Stimulated activated effector memory CD8-positive, alpha-beta T cell treated with anti-CD3 and anti-CD28 coated beads, Interleukin-12 subunit alpha, Interleukin-12 subunit beta, amount 100 ng/mL, for 72 hours (primary cell): ENCODE data around the gene PCMT1.
"Not testable (repeated sequence)": the region's sequence is repeated elsewhere in the genome, so short reads cannot be mapped to it uniquely, and the experiment has no call there.

Source experiments
- ATAC-seq: fragments of 150-1000 bp; cut with Tn5 transposase; 2 replicates; pipeline ENCODE4 v1.10.0; 2021
- DNase-seq, 2 donors: peaks; one replicate each; pipeline ENCODE4 v3.0.0; 2021 to 2022; ENCODE audit warnings: low spot score in 2 of 2
- H3K27ac Mint-ChIP-seq: one replicate; pipeline ENCODE4 v1.8.0; 2022; ENCODE audit warnings: mild to moderate bottlenecking, mixed read lengths
- H3K36me3 Mint-ChIP-seq: one replicate; pipeline ENCODE4 v1.8.0; 2022; ENCODE audit warnings: mild to moderate bottlenecking, mixed read lengths
- H3K4me1 Mint-ChIP-seq: one replicate; pipeline ENCODE4 v1.8.0; 2022; ENCODE audit warnings: mixed read lengths
- H3K4me3 Mint-ChIP-seq: one replicate; pipeline ENCODE4 v1.8.0; 2022; ENCODE audit warnings: mild to moderate bottlenecking, mixed read lengths
- H3K9me3 Mint-ChIP-seq: one replicate; pipeline ENCODE4 v1.8.0; 2022; ENCODE audit warnings: mixed read lengths

Gene PCMT1

DNA sequence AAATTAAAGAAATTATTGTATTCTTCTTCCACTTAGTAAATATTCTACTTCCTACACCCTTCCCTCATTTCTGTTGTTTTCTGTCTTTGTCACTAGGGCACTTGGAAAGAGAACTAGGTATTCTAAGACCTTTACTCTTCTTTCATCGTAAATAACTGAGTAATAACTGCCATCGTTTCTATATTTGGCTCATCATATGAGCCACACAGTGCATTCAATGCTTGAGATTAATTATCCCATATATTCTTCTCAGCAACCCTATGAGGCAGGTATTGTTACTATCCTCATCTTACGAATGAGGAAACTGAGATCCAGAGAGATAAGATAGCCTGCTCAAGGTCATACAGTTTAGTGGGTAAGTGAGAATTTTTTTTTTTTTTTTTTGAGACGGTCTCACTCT lies 75.8 kb downstream of the PCMT1 start:
- Mint-ChIP-seq H3K4me1 (no peaks in the 10 kb centered on the region), H3K4me3 (no peak overlapping the region), H3K9me3 (no peaks in the 10 kb centered on the region), H3K36me3 (no peaks in the 10 kb centered on the region), H3K27ac (no peak overlapping the region)
- DNase-seq (no peak), ATAC-seq (no peak)

DNA sequence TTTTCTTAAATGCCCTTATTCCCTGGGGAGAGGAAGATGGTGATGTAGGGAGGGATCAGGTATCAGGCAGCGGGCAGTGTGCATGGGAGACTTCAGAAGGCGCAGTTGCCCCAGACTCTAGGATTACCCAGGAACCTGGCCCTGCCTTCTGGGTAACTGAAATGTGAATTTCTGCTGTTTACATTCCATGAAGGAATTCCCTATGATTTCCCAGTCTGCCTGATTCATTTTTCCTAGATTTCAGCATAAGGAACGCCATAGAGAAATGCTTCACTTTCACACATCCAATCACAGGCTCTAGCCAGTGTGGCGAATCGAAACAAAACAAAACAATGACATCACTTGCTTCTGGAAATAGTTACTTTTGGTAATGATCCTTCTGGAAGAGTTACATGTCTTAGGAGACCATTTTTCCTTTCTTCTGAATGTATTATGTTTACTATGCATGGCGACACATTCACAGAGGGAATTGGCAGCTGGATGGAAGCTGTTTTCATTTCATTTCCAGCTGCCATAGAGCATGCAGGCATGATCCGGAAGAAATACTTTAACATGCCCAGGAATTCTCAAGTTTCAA lies 81.3 kb downstream of the PCMT1 start:
- H3K36me3 Mint-ChIP-seq = no peaks in the 10 kb centered on the region
- H3K4me1 Mint-ChIP-seq = no peaks in the 10 kb centered on the region
- no peak overlapping the region for H3K4me3 Mint-ChIP-seq
- no peaks in the 10 kb centered on the region for H3K9me3 Mint-ChIP-seq
- no peak overlapping the region for H3K27ac Mint-ChIP-seq
- DNase-seq = no peak
- ATAC-seq = no peak

DNA sequence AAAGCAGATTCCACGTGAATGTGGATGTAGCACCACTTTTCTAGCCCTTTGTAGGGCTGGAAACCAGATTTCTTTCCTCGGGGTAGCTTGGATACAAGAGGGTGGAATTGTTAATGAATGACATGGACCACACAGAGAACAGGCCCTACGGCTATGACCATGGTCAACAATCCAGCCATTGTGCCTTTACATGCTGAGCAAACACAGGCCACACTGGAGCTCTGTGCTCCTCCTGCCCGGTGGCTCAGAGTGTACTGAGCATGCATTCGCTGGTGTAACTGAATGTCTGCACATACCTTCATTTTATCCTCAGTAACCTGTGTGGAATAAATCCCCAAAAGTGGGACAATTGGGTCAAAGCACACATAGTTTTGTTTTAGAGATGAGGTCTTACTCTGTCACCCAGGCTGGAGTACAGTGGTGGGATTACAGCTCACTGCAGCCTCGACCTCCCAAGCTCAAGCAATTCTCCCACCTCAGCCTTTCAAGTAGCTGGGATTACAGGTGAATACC lies 81.8 kb downstream of the PCMT1 start:
- DNase-seq = no peak
- Mint-ChIP-seq H3K27ac (no peak overlapping the region), H3K9me3 (no peaks in the 10 kb centered on the region), H3K4me1 (no peaks in the 10 kb centered on the region), H3K36me3 (no peaks in the 10 kb centered on the region), H3K4me3 (no peak overlapping the region)
- ATAC-seq = no peak

DNA sequence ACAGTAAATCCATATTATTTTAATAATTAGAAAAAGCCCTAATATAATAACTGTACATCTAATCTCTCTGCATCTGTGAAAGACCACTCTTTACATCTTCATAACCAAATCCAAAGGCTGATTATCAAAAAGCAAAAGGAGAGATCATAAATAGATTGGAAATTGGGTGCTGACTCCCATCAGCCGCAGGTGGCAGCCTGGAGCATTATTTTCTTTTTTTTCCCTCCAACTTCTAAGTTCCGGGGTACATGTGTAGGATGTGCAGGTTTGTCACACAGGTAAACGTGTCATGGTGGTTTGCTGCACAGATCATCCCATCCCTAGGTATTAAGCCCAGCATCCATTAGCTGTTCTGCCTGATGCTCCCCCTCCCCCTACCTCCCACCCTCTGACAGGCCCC lies 84.1 kb downstream of the PCMT1 start:
- H3K4me1 Mint-ChIP-seq = no peaks in the 10 kb centered on the region
- no peak overlapping the region for H3K4me3 Mint-ChIP-seq
- no peak for ATAC-seq
- H3K27ac Mint-ChIP-seq = no peak overlapping the region
- H3K36me3 Mint-ChIP-seq = no peaks in the 10 kb centered on the region
- H3K9me3 Mint-ChIP-seq = no peaks in the 10 kb centered on the region
- DNase-seq = no peak

DNA sequence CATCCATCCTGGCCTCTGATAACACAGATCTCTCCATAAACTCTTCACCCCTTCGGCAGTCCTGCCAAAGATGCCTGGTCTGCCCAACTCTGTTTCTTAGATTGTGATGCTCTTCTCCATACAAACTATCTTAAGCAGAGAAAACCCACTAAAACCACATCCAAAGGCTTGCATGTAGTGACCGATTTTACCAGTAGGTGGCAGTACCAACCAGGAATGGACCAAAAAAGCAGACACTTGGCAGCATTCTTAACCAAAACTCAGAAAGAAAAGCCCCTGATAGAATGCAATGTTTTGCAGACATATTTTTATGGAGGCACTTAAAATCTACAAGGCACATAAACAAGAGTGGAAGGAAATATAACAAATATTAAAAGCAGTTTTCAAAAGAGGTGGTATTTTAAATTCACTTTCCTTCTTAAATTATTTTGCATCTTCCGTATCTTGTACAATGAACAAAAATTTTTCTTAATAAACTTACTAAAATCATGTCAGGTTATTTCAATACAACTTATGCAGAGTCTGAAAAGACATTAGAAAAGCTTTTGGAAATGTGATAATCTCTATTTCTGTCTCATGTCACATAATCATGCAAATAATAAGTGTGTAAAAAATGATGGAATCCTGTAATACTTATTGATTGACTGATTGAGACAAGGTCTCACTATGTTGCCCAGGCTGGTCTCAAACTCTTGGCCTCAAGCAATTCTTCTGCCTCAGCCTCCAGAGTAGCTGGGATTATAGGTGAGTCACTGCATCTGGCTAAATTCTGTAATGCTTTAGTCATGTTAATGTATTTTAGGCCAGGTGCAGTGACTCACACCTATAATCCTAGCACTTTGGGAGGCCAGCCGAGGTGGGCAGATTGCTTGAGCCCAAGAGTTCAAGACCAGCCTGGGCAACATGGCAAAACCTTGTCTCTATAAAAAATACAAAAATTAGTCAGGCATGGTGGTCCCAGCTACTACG lies 85.3 kb downstream of the PCMT1 start:
- Mint-ChIP-seq H3K27ac (no peak overlapping the region), H3K4me3 (no peak overlapping the region), H3K4me1 (no peaks in the 10 kb centered on the region), H3K36me3 (no peaks in the 10 kb centered on the region), H3K9me3 (no peaks in the 10 kb centered on the region)
- DNase-seq (peak; percentile 70 to 89), ATAC-seq (peak; percentile 34)

DNA sequence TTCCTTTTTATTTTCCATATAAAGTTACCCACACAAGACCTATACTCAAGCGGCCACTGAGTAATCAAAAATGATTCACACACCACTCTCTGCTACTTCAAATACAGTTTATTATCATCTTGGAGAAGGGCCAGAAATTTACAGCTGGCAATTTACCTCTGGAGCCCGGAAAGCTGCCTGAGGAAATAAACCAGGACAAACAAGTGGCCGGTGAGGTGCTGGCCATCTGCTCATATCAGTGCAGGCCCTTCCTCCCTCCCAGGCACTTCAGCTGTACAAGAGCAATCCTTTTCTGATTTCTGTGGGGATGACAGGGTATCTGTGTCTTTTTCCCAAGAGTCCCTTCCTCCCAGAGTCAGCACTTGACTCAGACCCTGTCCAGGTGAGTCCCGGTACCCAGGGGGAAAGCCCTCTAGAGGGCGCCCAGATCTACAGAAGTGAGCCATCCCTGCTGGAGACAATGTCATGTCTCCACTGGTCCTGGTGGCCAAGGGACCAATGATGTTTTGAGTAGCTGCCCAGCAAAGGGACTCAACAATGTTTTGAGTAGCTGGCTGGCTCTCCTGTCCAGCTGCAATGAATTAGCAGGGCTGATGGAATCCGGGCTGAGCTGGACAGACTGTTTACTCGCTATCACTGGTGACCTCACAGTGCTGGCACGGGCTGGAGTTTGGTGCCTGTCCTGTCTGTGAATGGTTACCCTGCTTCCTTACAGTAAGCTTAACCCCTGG lies 91.0 kb downstream of the PCMT1 start:
- DNase-seq (peak; percentile 10 to 68), ATAC-seq (peak; percentile 69)
- Mint-ChIP-seq H3K9me3 (no peaks in the 10 kb centered on the region), H3K36me3 (no peaks in the 10 kb centered on the region), H3K27ac (no peak overlapping the region), H3K4me1 (no peaks in the 10 kb centered on the region), H3K4me3 (no peak overlapping the region)

DNA sequence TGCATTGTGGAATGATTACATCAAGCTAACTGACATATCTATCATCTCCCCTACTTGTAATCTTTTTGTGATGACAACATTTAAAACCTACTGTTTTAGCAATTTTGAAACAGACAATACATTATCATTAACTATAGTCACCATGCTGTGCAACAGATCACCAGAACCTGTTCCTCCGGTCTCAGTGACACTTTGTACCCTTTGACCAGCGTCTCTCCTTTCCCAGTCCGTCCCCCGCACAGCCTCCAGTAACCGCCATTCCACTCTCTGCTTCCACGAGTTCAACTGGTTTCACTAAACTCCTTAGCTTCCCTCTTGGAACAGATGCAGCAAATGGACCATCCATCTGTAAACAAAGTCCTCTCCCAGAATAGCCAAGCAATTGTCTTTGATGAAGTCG lies 92.8 kb downstream of the PCMT1 start:
- no peak for ATAC-seq
- no peaks in the 10 kb centered on the region for H3K4me1 Mint-ChIP-seq
- no peaks in the 10 kb centered on the region for H3K36me3 Mint-ChIP-seq
- H3K4me3 Mint-ChIP-seq = no peak overlapping the region
- H3K9me3 Mint-ChIP-seq = no peaks in the 10 kb centered on the region
- no peak for DNase-seq
- H3K27ac Mint-ChIP-seq = no peak overlapping the region

DNA sequence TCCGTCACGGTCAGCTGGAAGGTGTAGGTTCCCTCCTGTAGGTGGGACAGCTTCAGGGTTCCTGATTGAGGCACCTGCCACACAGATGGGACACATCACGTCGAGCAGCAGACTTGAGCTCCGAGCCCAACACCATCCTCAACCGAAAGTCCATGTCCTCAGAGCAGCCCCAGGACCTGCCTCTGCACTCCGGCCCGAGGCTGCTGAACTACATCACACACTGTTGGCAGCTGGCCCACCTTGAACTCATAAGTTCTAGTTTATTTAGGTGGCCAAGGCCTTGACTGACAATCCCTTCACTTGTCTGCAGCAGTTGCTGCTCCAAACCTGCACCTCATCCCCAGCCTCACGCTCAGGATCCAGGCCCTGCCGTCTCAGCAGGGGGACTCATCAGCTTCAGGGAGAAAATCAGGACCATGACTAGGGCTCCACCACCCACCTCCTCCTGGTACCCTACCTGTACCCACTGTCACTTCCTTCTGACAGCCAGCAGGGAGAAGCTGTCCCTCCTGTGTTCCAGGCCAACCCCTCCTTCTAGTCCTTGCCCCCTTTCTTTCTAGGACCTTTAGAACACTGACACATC lies 93.6 kb downstream of the PCMT1 start:
- H3K4me3 Mint-ChIP-seq = no peak overlapping the region
- H3K4me1 Mint-ChIP-seq = no peaks in the 10 kb centered on the region
- no peaks in the 10 kb centered on the region for H3K9me3 Mint-ChIP-seq
- DNase-seq (no peak), ATAC-seq (no peak)
- H3K36me3 Mint-ChIP-seq = no peaks in the 10 kb centered on the region
- no peak overlapping the region for H3K27ac Mint-ChIP-seq

DNA sequence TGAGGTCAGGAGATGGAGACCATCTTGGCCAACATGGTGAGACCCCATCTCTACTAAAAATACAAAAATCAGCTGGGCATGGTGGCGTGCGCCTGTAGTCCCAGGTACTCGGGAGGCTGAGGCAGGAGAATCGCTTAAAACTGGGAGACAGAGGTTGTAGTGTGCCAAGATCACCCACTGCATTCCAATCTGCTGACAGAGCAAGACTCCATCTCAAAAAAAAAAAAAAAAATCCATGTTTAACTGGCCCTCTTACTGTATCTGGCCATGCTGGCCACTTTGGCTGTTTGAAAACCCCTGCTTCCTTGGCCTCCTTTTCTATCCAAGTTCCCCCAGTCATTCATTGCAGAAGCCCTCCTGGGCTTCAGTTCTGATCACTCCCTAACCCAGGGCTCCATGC lies 94.5 kb downstream of the PCMT1 start:
- not testable (repeated sequence) for H3K9me3 Mint-ChIP-seq, H3K4me3 Mint-ChIP-seq, DNase-seq, H3K36me3 Mint-ChIP-seq, H3K27ac Mint-ChIP-seq, H3K4me1 Mint-ChIP-seq, ATAC-seq

DNA sequence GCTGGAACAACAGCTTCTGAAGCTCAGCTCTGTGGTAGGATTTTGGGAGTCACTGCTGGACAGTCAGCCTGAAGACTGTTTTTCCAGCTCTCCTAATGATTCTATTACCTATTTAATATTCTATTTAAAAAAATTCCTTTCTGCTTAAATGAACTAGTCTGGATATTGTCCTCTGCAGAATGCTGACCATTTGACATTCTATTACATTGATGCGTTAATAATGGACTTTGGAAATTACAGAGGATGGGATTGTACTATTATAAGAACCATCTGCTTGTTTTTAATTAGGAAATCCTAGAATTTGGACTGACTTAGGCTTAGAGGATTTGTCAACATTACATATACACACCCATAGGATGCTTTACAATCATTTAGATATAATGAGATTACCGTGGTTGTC lies 94.9 kb downstream of the PCMT1 start:
- DNase-seq = no peak
- H3K9me3 Mint-ChIP-seq = no peaks in the 10 kb centered on the region

DNA sequence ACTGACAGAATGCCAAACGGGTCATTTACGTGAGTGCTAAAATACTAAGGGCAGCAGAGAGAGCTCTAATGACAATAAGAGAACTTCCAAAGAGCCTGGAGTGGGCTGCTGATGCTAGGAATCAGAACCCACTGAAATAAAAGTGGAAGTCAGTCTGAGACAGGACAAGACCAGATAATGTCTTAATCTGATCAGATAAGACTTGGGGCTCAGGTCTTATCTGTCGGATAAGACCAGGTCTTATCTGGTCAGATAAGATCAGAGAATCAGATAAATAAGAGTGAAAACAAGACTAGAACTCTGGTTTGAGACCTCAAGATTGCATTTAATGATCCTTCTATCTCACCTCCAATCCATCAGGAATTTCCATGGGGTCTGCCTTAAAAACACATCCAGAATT lies 96.0 kb downstream of the PCMT1 start:
- DNase-seq (no peak), ATAC-seq (no peak)
- no peak overlapping the region for H3K4me3 Mint-ChIP-seq
- H3K9me3 Mint-ChIP-seq = no peaks in the 10 kb centered on the region
- no peaks in the 10 kb centered on the region for H3K36me3 Mint-ChIP-seq
- H3K27ac Mint-ChIP-seq = no peak overlapping the region
- no peaks in the 10 kb centered on the region for H3K4me1 Mint-ChIP-seq

More for the DNA sequence above, 94.9 kb downstream of the PCMT1 start:
- Mint-ChIP-seq H3K4me3 (no peak overlapping the region), H3K4me1 (no peaks in the 10 kb centered on the region), H3K36me3 (no peaks in the 10 kb centered on the region), H3K27ac (no peak overlapping the region)
- no peak for ATAC-seq

DNA sequence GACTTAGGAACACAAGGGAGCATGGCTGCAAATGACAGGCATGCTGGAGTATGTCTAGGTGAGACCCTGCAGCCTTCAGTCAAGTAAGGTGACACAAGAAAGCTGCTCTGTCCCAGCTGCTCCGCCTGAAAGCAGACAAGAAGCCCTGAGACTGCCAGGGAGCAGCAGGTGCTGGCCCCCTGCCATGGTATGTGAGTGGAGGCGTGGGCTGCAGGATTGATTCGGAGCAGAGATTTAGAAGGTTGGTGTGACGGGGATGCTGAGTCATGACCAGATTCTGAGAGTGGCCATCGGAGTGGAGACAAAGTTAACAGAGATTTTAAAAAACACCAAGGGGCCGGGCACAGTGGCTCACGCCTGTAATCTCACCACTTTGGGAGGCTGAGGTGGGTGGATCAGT lies 96.8 kb downstream of the PCMT1 start:
- Mint-ChIP-seq H3K4me1 (peaks cover under 1% of the 10 kb centered on the region), H3K36me3 (no peaks in the 10 kb centered on the region), H3K9me3 (no peaks in the 10 kb centered on the region), H3K4me3 (no peak overlapping the region), H3K27ac (no peak overlapping the region)
- ATAC-seq (no peak), DNase-seq (no peak)

DNA sequence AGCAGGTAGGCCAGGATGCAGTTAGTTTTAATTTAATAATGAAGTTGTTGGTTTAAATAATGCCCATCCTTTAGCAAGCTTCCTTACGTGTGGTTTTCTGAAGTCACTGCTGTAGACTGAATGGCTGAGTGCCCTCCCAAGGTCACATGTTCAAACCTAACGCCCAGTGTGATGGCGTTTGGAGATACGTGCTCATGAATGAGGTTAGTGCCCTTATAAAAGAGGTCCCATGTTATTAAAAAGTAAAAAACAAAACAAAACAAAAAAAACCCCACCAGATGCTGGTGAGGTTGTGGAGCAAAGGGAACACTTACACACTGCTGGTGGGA lies 98.4 kb downstream of the PCMT1 start:
- Mint-ChIP-seq H3K4me3 (no peak overlapping the region), H3K36me3 (no peaks in the 10 kb centered on the region), H3K9me3 (no peaks in the 10 kb centered on the region), H3K27ac (no peak overlapping the region), H3K4me1 (peaks cover 8% of the 10 kb centered on the region)
- no peak for ATAC-seq
- no peak for DNase-seq

DNA sequence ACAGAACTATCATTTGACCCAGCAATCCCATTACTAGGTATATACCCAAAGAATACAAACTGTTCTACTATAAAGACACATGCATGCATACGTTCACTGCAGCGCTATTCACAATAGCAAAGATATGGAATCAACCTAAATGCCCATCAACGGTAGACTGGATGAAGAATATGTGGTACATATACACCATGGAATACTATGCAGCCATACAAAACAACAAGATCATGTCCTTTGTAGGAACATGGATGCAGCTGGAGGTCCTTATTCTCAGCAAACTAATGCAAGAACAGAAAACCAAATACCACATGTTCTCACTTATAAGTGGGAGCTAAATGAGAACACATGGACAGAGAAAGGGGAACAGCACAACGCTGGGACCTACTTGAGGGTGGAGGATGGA lies 98.8 kb downstream of the PCMT1 start:
- ATAC-seq, H3K4me3 Mint-ChIP-seq: not testable (repeated sequence)

DNA sequence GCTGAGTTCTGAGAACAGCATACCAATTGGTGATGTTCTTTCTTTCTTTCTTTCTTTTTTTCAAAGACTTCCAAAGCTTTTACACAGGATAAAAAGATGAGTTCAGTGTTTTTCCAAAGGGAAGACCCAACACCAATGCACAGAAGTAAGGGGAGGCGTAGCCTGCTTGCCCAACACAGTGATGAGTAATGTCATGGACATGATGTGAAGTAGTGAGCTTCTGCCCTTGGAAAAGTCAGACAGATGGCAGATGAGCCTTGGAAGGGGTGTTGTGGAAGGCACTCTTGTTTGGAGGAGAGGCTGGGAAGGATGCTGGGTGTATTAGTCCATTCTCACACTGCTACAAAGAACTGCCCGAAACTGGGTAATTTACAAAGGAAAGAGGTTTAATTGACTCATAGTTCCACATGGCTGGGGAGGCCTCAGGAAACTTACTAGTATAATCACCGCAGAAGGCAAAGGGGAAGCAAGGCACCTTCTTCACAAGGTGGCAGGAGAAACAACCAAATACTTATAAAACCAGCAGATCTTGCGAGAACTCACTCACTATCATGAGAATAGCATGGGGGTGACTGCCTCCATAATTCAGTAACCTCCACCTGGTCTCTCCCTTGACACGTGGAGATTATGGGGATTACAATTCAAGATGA lies 102.0 kb downstream of the PCMT1 start:
- Mint-ChIP-seq H3K4me3 (no peak overlapping the region), H3K36me3 (no peaks in the 10 kb centered on the region), H3K27ac (no peak overlapping the region), H3K4me1 (peaks cover 8% of the 10 kb centered on the region), H3K9me3 (no peaks in the 10 kb centered on the region)
- ATAC-seq (no peak), DNase-seq (no peak)

More for the DNA sequence above, 98.8 kb downstream of the PCMT1 start:
- H3K27ac Mint-ChIP-seq, H3K36me3 Mint-ChIP-seq, DNase-seq, H3K4me1 Mint-ChIP-seq, H3K9me3 Mint-ChIP-seq: not testable (repeated sequence)
